HG03196 (cell line): ENCODE data around the gene PRKAR2A.

ENCODE experiments used
- ATAC-seq: cut with Tn5 transposase; IDR thresholded peaks from one replicate; pipeline ENCODE4 v1.9.1; 2021; ENCODE audit not compliant: unreplicated experiment

Gene PRKAR2A

GRCh38 chr3:48847504-48848423, at the start of gene PRKAR2A:
TSS of gene PRKAR2A (minus strand) at chr3:48847874. CDS start at chr3:48847596, 278 bp downstream.
- ATAC-seq = peak; percentile 91

DNA sequence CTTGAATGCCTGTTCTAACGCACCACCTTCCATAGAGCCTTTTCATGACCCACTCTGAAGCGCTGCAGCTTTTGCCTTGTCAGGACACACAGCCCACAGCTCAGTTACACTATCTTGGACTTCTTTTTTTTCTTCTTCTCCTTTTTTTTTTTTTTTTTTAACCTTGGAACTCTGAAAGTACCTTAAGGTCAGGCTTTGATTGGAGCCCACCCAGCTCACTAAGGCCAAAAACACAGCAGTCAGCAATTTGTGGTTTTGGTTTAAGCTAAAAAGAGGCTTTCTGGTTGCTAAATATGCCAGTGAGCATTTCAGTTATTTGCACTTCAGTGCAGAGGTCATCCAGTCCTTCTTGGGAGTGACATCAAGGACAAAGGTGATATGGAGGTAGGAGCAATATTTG, 49.3 kb upstream of the PRKAR2A start:
- ATAC-seq = no peak

DNA sequence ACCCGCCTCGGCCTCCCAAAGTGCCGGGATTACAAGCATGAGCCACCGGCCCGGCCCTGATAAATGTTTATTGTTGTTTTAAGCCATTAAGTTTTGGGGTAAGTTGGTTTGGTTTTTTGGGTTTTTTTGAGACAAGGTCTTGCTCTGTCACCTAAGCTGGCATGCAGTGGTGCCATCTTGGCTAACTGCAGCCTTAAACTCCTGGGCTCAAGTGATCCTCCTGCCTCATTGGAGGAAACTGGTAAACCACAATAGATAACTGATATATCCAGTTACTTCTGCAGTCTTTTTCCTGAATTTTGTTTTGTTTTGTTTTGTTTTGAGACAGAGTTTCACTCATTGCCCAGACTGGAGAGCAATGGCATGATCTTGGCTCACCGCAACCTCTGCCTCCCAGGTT, 46.8 kb upstream of the PRKAR2A start:
- no peak for ATAC-seq

DNA sequence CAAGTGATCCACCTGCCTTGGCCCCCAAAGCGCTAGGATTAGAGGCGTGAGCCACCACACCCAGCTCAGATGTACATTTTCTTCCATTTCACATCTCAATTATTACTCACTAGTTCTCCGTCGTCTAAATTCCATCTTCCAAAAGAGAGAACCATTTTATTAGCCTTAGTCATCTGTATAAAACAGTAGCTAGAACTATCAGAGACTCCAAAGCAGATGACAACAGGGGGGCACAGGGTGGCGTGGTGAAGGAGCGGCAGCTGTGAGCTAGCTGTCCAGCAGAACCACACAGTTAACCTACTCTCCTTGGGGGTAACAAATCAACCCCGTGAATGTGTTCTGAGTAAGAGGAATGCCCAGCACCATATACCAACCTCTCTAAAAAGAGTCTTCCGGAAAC, 43.9 kb upstream of the PRKAR2A start:
- no peak for ATAC-seq

DNA sequence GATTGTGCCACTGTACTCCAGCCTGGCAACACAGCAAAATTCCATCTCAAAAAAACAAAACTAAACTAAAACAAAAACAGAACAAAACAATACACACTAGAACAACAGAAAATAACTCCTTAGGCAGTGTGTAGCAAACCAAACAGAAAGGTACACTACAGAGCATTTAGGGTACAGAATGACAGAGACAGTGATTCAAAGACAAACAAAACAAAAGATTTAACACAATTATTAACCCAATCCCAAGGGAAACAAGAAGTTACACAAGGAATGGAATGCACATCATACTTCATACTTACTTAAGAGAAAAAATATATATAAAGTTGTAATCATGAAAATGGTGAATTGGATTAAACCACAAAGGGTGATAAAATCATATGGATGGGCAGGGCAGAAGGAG, 38.1 kb upstream of the PRKAR2A start:
- no peak for ATAC-seq

DNA sequence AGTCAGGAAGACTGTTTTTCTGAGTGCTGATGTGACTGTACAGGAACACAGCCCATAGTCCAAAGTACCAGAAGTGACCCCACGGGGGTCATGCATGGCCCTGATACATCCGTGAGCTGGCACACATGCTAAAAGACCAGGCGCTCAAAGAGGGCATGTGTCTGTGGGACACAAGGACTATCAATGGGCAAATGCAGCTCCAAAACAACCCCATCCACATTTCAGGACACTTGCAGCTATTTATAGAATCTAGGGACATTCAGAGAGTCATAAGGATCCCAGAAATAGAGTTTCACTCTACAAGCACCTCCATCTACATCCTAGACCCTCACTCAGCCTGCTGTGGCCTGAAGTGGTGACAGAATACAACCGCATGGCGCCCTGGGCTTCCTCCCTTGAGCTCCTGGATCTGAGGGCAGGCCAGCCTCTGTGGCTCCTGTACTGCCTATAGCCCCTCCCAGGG, 34.0 kb upstream of the PRKAR2A start:
- ATAC-seq = no peak

DNA sequence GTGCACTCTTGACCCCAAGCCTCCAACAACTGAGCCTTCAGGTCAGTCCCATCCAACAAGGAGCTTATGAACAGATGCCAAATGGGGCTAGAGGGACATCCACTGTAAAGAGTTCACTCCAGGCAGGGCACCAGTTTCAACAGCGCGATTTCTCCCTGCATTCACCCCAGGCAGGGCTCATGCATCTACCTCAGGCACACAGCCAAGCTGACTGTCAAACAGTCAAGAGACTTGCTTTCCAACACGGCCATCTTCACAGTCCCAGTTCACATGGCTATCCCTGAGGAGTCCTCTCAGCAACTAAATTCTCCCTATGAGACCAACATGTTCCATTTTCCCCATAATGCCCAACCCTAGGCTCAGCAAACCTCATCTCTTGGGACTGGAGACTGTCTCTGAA, 33.3 kb upstream of the PRKAR2A start:
- no peak for ATAC-seq

DNA sequence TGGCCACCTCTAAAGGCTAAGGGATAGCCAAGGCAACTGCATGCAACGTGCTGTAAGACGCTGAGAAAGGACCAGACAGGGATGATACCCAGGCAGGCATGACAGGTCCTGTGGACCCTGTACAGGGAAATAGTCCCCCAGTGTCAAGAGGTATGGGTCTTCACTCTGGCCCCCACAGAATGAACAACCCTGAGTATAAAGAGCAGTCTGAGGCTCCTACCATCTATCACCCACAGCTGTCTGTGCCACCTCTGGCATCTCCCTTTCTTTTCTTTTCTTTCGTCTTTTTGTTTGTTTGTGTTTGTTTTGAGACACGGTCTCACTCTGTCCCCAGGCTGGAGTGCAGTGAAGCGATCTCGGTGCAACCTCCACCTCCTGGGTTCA, 32.3 kb upstream of the PRKAR2A start:
- ATAC-seq = no peak

GRCh38 chr3:48879307-48879993, 31.8 kb upstream of the PRKAR2A start:
- ATAC-seq = no peak

- no peak for ATAC-seq
Measured at GRCh38 chr3:48877671-48878070, 30.0 kb upstream of the PRKAR2A start.

GRCh38 chr3:48863122-48863521, 15.4 kb upstream of the PRKAR2A start:
- no peak for ATAC-seq

DNA sequence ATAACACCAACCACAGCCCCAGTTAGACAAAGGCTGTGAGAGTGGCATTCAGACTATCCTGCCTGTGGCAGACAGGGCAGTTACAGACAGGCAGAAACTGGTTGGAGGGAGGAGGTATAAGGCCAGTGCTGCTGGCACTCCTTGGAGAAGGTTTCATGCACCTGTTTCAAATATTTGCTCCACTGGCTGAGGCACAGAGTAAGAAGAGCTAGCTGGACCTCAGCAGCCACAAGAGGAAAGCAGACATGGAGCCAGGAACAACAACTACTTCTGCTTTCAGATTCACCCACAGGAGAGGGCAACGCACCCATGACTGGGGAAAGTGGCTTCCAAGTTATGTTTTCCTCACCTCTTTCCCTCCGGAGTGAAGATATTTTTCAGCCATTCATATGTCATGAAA, 11.5 kb upstream of the PRKAR2A start:
- ATAC-seq = no peak

- no peak for ATAC-seq
Measured at GRCh38 chr3:48858709-48859108, 11.0 kb upstream of the PRKAR2A start.

GRCh38 chr3:48857641-48858040, 10.0 kb upstream of the PRKAR2A start:
- ATAC-seq = no peak

DNA sequence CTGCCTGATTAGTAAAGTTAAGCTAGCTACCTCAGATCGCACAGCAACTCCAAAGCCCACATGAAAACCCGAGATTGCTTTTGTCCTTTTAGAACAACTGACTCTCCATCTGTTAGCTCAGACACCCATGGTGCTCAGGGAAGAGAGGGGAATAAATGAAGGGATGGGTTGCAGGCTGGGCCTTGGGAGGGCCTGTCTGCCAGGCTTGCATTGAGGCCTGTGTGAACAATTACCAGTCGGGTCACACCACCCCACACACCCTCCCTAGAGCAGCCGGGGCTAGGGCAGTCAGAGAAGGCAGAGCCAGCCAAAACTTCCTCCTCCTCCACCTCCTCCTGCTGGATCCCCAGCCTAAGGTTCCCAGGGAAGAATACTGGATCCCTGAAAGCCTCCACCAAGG, 8.8 kb upstream of the PRKAR2A start:
- ATAC-seq = no peak

- no peak for ATAC-seq
Measured at GRCh38 chr3:48855681-48856447, 8.2 kb upstream of the PRKAR2A start.

GRCh38 chr3:48852151-48852550, 4.5 kb upstream of the PRKAR2A start:
- ATAC-seq = no peak

DNA sequence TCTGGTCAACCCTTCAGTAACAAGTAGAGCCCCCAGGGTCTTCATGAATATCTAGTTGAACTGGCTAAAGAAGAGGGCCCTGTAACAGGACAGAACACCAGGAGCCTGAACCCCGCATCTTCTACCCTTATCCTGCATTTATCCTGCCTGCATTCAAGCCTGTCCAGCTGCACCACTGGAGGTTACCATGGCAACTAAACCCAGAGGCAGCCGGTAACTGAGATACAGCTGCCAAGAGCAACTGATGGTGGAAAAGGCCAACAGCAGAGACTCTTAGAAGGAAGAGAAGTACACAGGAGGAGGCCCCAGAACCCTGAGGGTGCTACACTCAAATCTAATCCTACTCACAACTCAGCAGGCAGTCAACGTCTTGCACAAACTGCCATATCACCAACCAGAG, 3.7 kb upstream of the PRKAR2A start:
- ATAC-seq = no peak

DNA sequence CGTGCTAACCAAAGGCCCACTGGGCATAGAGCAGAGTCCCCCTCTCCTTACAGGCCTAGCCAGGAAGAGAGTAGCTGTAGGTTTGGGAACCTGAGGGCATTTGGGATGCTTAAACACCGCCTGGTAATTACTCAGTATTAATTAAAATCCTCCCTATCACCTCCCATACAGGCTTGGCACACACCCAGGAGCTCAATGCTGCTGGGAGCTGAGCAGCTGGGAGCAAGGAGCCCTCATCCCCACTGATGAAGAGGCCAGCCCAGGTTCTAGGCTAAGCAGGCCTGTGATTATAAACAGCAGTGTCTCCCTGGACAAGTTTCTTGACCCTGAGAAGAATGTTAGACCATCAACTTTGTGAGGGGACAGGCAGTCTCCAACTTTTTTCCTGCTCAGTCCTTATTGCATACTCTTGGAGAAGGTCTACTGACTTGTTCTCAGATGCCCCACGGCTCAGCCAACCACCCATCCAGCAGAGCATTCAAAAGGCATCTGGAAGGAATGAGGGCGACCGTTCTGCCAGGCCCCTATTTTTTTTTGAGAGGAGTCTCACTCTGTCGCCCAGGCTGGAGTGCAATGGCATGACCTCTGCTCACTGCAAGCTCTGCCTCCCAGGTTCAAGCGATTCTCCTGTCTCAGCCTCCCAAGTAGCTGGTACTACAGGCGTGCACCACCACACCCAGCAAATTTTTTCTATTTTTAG, 1.3 kb upstream of the PRKAR2A start:
- ATAC-seq = no peak

DNA sequence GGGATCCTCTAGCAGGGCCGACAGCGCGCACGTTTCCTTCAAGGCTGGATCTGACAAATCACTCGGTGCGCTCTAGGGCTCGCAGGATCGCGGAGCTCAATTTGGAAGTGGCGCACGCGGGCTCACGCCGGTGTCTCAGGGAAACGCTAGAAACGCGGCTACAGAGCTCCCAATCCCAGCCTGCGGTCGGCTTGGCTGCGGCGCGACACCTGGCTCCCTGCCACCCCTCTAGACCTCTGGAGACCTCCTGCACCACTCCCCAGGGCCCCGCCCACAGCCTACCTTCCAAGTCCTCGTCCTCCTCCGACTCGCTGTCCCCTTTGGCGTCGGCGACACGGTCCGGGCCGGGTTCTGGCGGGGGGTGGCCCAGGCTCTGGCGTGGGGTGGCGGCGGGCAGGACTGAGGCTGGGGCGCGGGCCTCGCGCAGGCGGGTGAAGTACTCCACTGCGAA, 596 bp downstream of the PRKAR2A start:
- peak; percentile 30 for ATAC-seq

GRCh38 chr3:48845170-48845569, 2.5 kb downstream of the PRKAR2A start:
- no peak for ATAC-seq
